HepG2 (cell line): Measurements from ENCODE around the gene DLG2.

Experiments used
- MTA3 ChIP-seq: sonication (generic); formaldehyde crosslinking; IDR thresholded peaks from 2 replicates; pipeline ENCODE4 v1.4.0; 2020; ENCODE audit warnings: missing genetic modification reagents
- NR2C2 ChIP-seq: sonication (generic); formaldehyde crosslinking; IDR thresholded peaks from 2 replicates; pipeline ENCODE4 v1.4.0; 2020; ENCODE audit warnings: missing genetic modification reagents, mild to moderate bottlenecking, moderate library complexity, borderline replicate concordance
- TF ChIP-seq, protein P1 (sequence below), 2 experiments: sonication (generic) in 1 of 2; formaldehyde crosslinking in 1 of 2; IDR thresholded peaks; 2 replicates each; pipeline versions ENCODE4 v1.5.1 to v1.6.1; 2011 to 2020; ENCODE audit warnings: borderline replicate concordance in 1 of 2, low read depth in 1 of 2, low read length in 1 of 2, mild to moderate bottlenecking in 1 of 2, missing genetic modification reagents in 1 of 2, moderate library complexity in 1 of 2
- TF ChIP-seq, protein P2 (sequence below): sonication (generic); formaldehyde crosslinking; IDR thresholded peaks from 2 replicates; pipeline ENCODE4 v1.5.0; 2020; ENCODE audit warnings: mild to moderate bottlenecking, missing genetic modification reagents, moderate library complexity

DNA sequence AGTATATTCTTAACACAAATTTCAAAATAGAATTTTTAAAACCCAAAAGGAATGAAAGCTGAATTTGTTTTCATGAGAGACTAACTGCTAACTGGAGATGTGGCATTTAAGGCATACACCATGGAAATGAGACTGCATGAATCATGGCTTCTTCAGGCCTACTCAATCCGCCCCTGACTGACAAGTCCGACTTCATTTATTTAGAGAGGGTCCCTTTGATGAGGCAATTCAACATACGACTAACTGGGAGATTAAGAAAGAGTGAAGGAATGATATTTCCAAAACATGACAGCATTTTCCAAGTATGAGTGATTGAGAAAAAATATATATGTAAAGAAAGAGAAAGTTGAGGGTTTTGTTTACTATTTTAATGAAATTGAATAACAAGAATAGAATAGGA, 720.1 kb downstream of the DLG2 start:
- no peak for TF ChIP-seq MTA3 (CRISPR knock-in tag)
- TF ChIP-seq, protein P1, sequence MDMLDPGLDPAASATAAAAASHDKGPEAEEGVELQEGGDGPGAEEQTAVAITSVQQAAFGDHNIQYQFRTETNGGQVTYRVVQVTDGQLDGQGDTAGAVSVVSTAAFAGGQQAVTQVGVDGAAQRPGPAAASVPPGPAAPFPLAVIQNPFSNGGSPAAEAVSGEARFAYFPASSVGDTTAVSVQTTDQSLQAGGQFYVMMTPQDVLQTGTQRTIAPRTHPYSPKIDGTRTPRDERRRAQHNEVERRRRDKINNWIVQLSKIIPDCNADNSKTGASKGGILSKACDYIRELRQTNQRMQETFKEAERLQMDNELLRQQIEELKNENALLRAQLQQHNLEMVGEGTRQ (IDR thresholded peaks at IDR 0.05; ENCODE audit: low read depth, low read length), result no peak
- TF ChIP-seq, protein P1 (CRISPR knock-in tag; IDR thresholded peaks at IDR 0.05; ENCODE audit: borderline replicate concordance), result no peak
- TF ChIP-seq NR2C2 (CRISPR knock-in tag), result no peak
- TF ChIP-seq, protein P2, sequence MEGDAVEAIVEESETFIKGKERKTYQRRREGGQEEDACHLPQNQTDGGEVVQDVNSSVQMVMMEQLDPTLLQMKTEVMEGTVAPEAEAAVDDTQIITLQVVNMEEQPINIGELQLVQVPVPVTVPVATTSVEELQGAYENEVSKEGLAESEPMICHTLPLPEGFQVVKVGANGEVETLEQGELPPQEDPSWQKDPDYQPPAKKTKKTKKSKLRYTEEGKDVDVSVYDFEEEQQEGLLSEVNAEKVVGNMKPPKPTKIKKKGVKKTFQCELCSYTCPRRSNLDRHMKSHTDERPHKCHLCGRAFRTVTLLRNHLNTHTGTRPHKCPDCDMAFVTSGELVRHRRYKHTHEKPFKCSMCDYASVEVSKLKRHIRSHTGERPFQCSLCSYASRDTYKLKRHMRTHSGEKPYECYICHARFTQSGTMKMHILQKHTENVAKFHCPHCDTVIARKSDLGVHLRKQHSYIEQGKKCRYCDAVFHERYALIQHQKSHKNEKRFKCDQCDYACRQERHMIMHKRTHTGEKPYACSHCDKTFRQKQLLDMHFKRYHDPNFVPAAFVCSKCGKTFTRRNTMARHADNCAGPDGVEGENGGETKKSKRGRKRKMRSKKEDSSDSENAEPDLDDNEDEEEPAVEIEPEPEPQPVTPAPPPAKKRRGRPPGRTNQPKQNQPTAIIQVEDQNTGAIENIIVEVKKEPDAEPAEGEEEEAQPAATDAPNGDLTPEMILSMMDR (CRISPR knock-in tag), result no peak
